ENCODE measurements around the gene COL6A5. TPM values are rescaled to one million over a fixed set of nuclear protein-coding genes. Genes with fewer than 3 reads are reported as not detected.

Gene COL6A5
- total RNA-seq, 1 donor from 2014 or later = not detected

Other genes with a start within 250 kb of the COL6A5 start
- 1.6 TPM for gene COL6A6, start 171.5 kb downstream of the COL6A5 start, total RNA-seq

Measured in left ventricle myocardium superior (tissue), 1 donor.